HepG2 (cell line): ENCODE results near the gene ANKRD53. TPM values are rescaled to one million over a fixed set of nuclear protein-coding genes. Genes with fewer than 3 reads are reported as not detected.
"Not testable (repeated sequence)": the region's sequence is repeated elsewhere in the genome, so short reads cannot be mapped to it uniquely, and the experiment has no call there.

ENCODE experiments used
- ATAC-seq: fragments of 200-7000 bp; cut with Tn5 transposase; 3 replicates; pipeline ENCODE4 v1.9.1; 2020; ENCODE audit warnings: mild to moderate bottlenecking, moderate library complexity
- BruUV-seq: library from RNA; stranded (reverse); fragments of 400-500 nt; replicated peaks from 2 replicates; lab custom pipeline; 2021; lab: Mats Ljungman, UMichigan
- CTCF ChIA-PET: fragments of 300-600 bp; formaldehyde crosslinking; extraction: SDS; loops from one replicate; lab custom pipeline; 2021; ENCODE audit warnings: low total read pairs, inconsistent platforms, low intra/inter-chr PET ratio; lab: Yijun Ruan, JAX
- POLR2A ChIA-PET: fragments of 350-600 bp; sonication (Branson Sonifier 250); formaldehyde crosslinking; loops from one replicate; lab custom pipeline; 2020; ENCODE audit warnings: antibody characterized with exemption, inconsistent platforms; lab: Yijun Ruan, JAX
- DNase-seq: peaks from one replicate; pipeline ENCODE4 v3.0.0-alpha.2; 2015; ENCODE audit warnings: low spot score
- FAIRE-seq: peaks from 3 replicates; lab custom pipeline; 2011; peaks lifted over from hg19 to GRCh38; lab: Jason Lieb, UNC
- H2AFZ ChIP-seq: one replicate; pipeline ENCODE4 v1.6.1; 2011; ENCODE audit warnings: low read length, inconsistent platforms
- H3K27ac ChIP-seq: fragments of 300-600 bp; 3 replicates; pipeline ENCODE4 v1.8.0; 2011; ENCODE audit warnings: mixed run types, mild to moderate bottlenecking, mixed read lengths, low read length, inconsistent platforms; ENCODE audit not compliant: insufficient read depth; ENCODE audit errors: extremely low read length
- H3K27me3 ChIP-seq, 2 experiments: fragments of 200-600 bp in 1 of 2; 2 replicates in 1 of 2; 3 replicates in 1 of 2; pipeline versions ENCODE4 v1.6.0 to v1.8.0; 2011; ENCODE audit warnings: low read length in 2 of 2, mild to moderate bottlenecking in 2 of 2, moderate library complexity in 2 of 2, inconsistent platforms in 1 of 2; ENCODE audit not compliant: insufficient read depth in 2 of 2, control insufficient read depth in 1 of 2
- H3K36me3 ChIP-seq, 2 experiments: fragments of 200-600 bp in 1 of 2; replicated peaks in 1 of 2; 2 replicates in 1 of 2; 3 replicates in 1 of 2; pipeline versions ENCODE4 v1.5.1 to v1.8.0; 2011; ENCODE audit warnings: low read length in 2 of 2, inconsistent platforms in 1 of 2; ENCODE audit not compliant: insufficient read depth in 2 of 2, control insufficient read depth in 1 of 2
- H3K4me1 ChIP-seq: 2 replicates; pipeline ENCODE4 v1.5.1; 2012; ENCODE audit warnings: low read length, inconsistent platforms; ENCODE audit not compliant: insufficient read depth
- H3K4me2 ChIP-seq: 2 replicates; pipeline ENCODE4 v1.6.0; 2011; ENCODE audit warnings: low read depth, low read length, inconsistent platforms
- H3K4me3 ChIP-seq, 3 experiments: fragments of 200-600 bp in 1 of 3; sonication (generic), shearing (Covaris generic) in 1 of 3; replicated peaks in 1 of 3; 2 replicates each; pipeline ENCODE4 v1.5.1; 2011 to 2016; ENCODE audit warnings: low read length in 3 of 3, inconsistent platforms in 2 of 3, low read depth in 2 of 3, mild to moderate bottlenecking in 2 of 3, control low read depth in 1 of 3, mixed read lengths in 1 of 3; ENCODE audit not compliant: insufficient read depth in 1 of 3
- H3K79me2 ChIP-seq: one replicate; pipeline ENCODE4 v1.6.1; 2011; ENCODE audit warnings: low read length, inconsistent platforms; ENCODE audit not compliant: insufficient read depth
- H3K9ac ChIP-seq: 2 replicates; pipeline ENCODE4 v1.6.0; 2011; ENCODE audit warnings: mild to moderate bottlenecking, low read depth, low read length, inconsistent platforms; ENCODE audit not compliant: insufficient read depth
- H3K9me3 ChIP-seq: 2 replicates; pipeline ENCODE4 v1.5.1; 2012; ENCODE audit warnings: mild to moderate bottlenecking, low read length
- H4K20me1 ChIP-seq: 2 replicates; pipeline ENCODE4 v1.6.0; 2011; ENCODE audit warnings: inconsistent platforms, mild to moderate bottlenecking, low read length, moderate library complexity; ENCODE audit not compliant: insufficient read depth
- ARID5B ChIP-seq: IDR thresholded peaks from 2 replicates; pipeline ENCODE4 v1.4.0; 2020; ENCODE audit warnings: mild to moderate bottlenecking, missing genetic modification reagents
- HNF4A ChIP-seq: sonication (generic); formaldehyde crosslinking; IDR thresholded peaks from 2 replicates; pipeline ENCODE4 v1.4.0; 2020; ENCODE audit warnings: missing genetic modification reagents
- MTF2 ChIP-seq: sonication (generic); formaldehyde crosslinking; IDR thresholded peaks from 2 replicates; pipeline ENCODE4 v1.5.0; 2020; ENCODE audit warnings: missing genetic modification reagents, borderline replicate concordance
- ZMYM4 ChIP-seq: sonication (generic); formaldehyde crosslinking; IDR thresholded peaks from 2 replicates; pipeline ENCODE4 v1.8.1; 2023; ENCODE audit warnings: mild to moderate bottlenecking, missing genetic modification reagents
- ZNF687 ChIP-seq: sonication (generic); formaldehyde crosslinking; IDR thresholded peaks from 2 replicates; pipeline ENCODE4 v1.5.1; 2020; ENCODE audit warnings: mild to moderate bottlenecking, missing genetic modification reagents, moderate library complexity
- WGBS: methylation state at CpG from one replicate; pipeline ENCODE4 v1.1.6; 2017; ENCODE audit warnings: low lambda C conversion rate; 5-methylcytosine and 5-hydroxymethylcytosine counted together
- in situ Hi-C: cut with HindIII; loops from 2 replicates; pipeline ENCODE4 v1.10.0; 2017; ENCODE audit warnings: low pct_unique_long_range_greater_than_20kb; ENCODE audit not compliant: extremely low pct_ligation_motif_present
- intact Hi-C: fragments of 100-400 bp; cut with micrococcal nuclease; formaldehyde crosslinking; loops from one replicate; pipeline ENCODE4 v1.10.0; 2022; ENCODE audit not compliant: unreplicated experiment
- polyA plus RNA-seq, 8 experiments: library from polyadenylated mRNA; depleted of rRNA in 3 of 8; stranded (reverse) in 7 of 8; unstranded in 1 of 8; fragments of >200 nt; fragmentation: Illumina TruSeq in 4 of 8; extraction: Trizol in 4 of 8; gene quantifications; 2 replicates each; pipeline versions ENCODE4 v1.2.1 to v1.2.3, GENCODE V29; 2011 to 2016; ENCODE audit warnings: low read depth in 4 of 8, missing spikeins in 1 of 8, mixed read lengths in 1 of 8; ENCODE audit not compliant: insufficient read depth in 1 of 8
- total RNA-seq, 5 experiments: library from RNA; depleted of rRNA; stranded (reverse); fragments of >200 nt; fragmentation: Illumina TruSeq; extraction: Trizol; gene quantifications; 2 replicates each; pipeline ENCODE4 v1.2.3, GENCODE V29; 2016; ENCODE audit warnings: low read depth in 1 of 5

ANKRD53 gene
- total and polyA plus RNA-seq, 2 of the 13 experiments (the other 11 are each of a cell fraction or from before 2014, with no cell fraction given): 0.15 TPM; not detected in 1

- FAIRE-seq, H3K27ac ChIP-seq, POLR2A ChIA-PET, BruUV-seq, H3K79me2 ChIP-seq, intact Hi-C loops, H3K27me3 ChIP-seq, H3K36me3 ChIP-seq, DNase-seq, H3K9ac ChIP-seq, ATAC-seq, H3K9me3 ChIP-seq, H2AFZ ChIP-seq, CTCF ChIA-PET, H4K20me1 ChIP-seq, in situ Hi-C loops: not testable (repeated sequence)
- peak overlapping the region; percentile 59 for H3K4me2 ChIP-seq
- peak overlapping the region in 1 of 3 experiments; percentile 35; a peak in 1 of 6 replicates for H3K4me3 ChIP-seq
- 0% methylated on average over 1 of the region's 6 CpGs for WGBS
- TF ChIP-seq ZNF687 (CRISPR knock-in tag): peak; percentile 18; the same call in 1 of the 2 replicates
- 0 out of 2 replicates have a peak, but pooled peaks have one; percentile 20 for TF ChIP-seq ZMYM4 (CRISPR knock-in tag)
- peak; percentile 24; the same call in 1 of the 2 replicates for TF ChIP-seq HNF4A (CRISPR knock-in tag)
- TF ChIP-seq ARID5B (CRISPR knock-in tag): 0 out of 2 replicates have a peak, but pooled peaks have one; percentile 13
- 0 out of 2 replicates have a peak, but pooled peaks have one; percentile 37 for TF ChIP-seq MTF2 (CRISPR knock-in tag)
- H3K4me1 ChIP-seq: peaks cover 28% of the 10 kb centered on the region
These were observed 33.4 kb downstream of the ANKRD53 start for GRCh38 chr2:71011786-71012185.
